Measurements from ENCODE around the gene PWP2.
"Not testable (repeated sequence)": the region's sequence is repeated elsewhere in the genome, so short reads cannot be mapped to it uniquely, and the experiment has no call there.

PWP2 gene

GRCh38 chr21:44083631-44084291 is 23.4 kb upstream of the PWP2 start:
- peak in 2 of 3 donors; percentile 11 to 20 for DNase-seq

GRCh38 chr21:44084496-44085241 is 22.5 kb upstream of the PWP2 start:
- DNase-seq: peak in 1 of 3 donors; percentile 14

GRCh38 chr21:44085491-44086321 is 21.5 kb upstream of the PWP2 start:
- peak in 2 of 3 donors; percentile 17 for DNase-seq

- no peak for DNase-seq
These were observed 20.4 kb upstream of the PWP2 start for GRCh38 chr21:44086636-44087425.

GRCh38 chr21:44087426-44088400 is 19.5 kb upstream of the PWP2 start:
- DNase-seq: peak; percentile 46 to 51 (median 46)

- no peak for DNase-seq
These were observed 18.8 kb upstream of the PWP2 start for GRCh38 chr21:44088401-44088780.

- DNase-seq: peak in 2 of 3 donors; percentile 14 to 16
These were observed 17.9 kb upstream of the PWP2 start for GRCh38 chr21:44089001-44089911.

GRCh38 chr21:44090325-44090724 is 16.9 kb upstream of the PWP2 start:
- no peak for DNase-seq

GRCh38 chr21:44092211-44092610 is 15.0 kb upstream of the PWP2 start:
- no peak for DNase-seq

GRCh38 chr21:44093761-44094160 is 13.4 kb upstream of the PWP2 start:
- DNase-seq: no peak

GRCh38 chr21:44094832-44095231 is 12.4 kb upstream of the PWP2 start:
- DNase-seq: no peak

- not testable (repeated sequence) for DNase-seq
These were observed 8.7 kb upstream of the PWP2 start for GRCh38 chr21:44098507-44098906.

- DNase-seq: not testable (repeated sequence)
These were observed 8.2 kb upstream of the PWP2 start for GRCh38 chr21:44098964-44099363.

GRCh38 chr21:44107589-44107988 is 390 bp downstream of the PWP2 start:
- DNase-seq: not testable (repeated sequence)

GRCh38 chr21:44113702-44114371 is 6.6 kb downstream of the PWP2 start:
- not testable (repeated sequence) for DNase-seq

GRCh38 chr21:44122131-44122530 is 14.9 kb downstream of the PWP2 start:
- not testable (repeated sequence) for DNase-seq

GRCh38 chr21:44127827-44128226 is 20.6 kb downstream of the PWP2 start:
- not testable (repeated sequence) for DNase-seq

- DNase-seq: not testable (repeated sequence)
These were observed 26.5 kb downstream of the PWP2 start for GRCh38 chr21:44133715-44134057.

- not testable (repeated sequence) for DNase-seq
These were observed 27.5 kb downstream of the PWP2 start for GRCh38 chr21:44134732-44135131.

GRCh38 chr21:44138039-44138438 is 30.8 kb downstream of the PWP2 start:
- DNase-seq: not testable (repeated sequence)
